Jurkat, Clone E6-1 (cell line): ENCODE results near the gene APBA1.
A peak's percentile ranks its signal among the peaks of the same experiment; 100 is the strongest.
"Not testable (repeated sequence)": the region's sequence is repeated elsewhere in the genome, so short reads cannot be mapped to it uniquely, and the experiment has no call there.

ENCODE experiments used
- DNase-seq: peaks from one replicate; pipeline ENCODE4 v3.0.0-alpha.2; 2011; ENCODE audit warnings: low read depth, low spot score
- H3K4me3 ChIP-seq: 2 replicates; pipeline ENCODE4 v1.5.1; 2011; ENCODE audit warnings: mild to moderate bottlenecking, low read length, control low read depth, moderate library complexity

APBA1 gene

GRCh38 chr9:69433392-69433791 lies 238.8 kb downstream of the APBA1 start:
- DNase-seq = no peak
- no peak overlapping the region for H3K4me3 ChIP-seq

GRCh38 chr9:69432623-69433022 lies 239.5 kb downstream of the APBA1 start:
- DNase-seq = no peak
- H3K4me3 ChIP-seq = no peak overlapping the region

- no peak overlapping the region for H3K4me3 ChIP-seq
- DNase-seq = no peak
These were observed 240.4 kb downstream of the APBA1 start for GRCh38 chr9:69431777-69432176.

- no peak for DNase-seq
These were observed 241.0 kb downstream of the APBA1 start for GRCh38 chr9:69431203-69431602.

GRCh38 chr9:69430206-69430605 lies 242.0 kb downstream of the APBA1 start:
- H3K4me3 ChIP-seq = no peak overlapping the region

More at GRCh38 chr9:69431203-69431602, 241.0 kb downstream of the APBA1 start:
- no peak overlapping the region for H3K4me3 ChIP-seq

GRCh38 chr9:69429281-69429680 lies 242.9 kb downstream of the APBA1 start:
- H3K4me3 ChIP-seq = no peak overlapping the region
- DNase-seq = no peak

More at GRCh38 chr9:69430206-69430605, 242.0 kb downstream of the APBA1 start:
- no peak for DNase-seq

- H3K4me3 ChIP-seq = no peak overlapping the region
- DNase-seq = no peak
These were observed 244.0 kb downstream of the APBA1 start for GRCh38 chr9:69428017-69428785.

GRCh38 chr9:69427286-69427685 lies 244.9 kb downstream of the APBA1 start:
- no peak overlapping the region for H3K4me3 ChIP-seq
- DNase-seq = no peak

- no peak for DNase-seq
- no peak overlapping the region for H3K4me3 ChIP-seq
These were observed 246.9 kb downstream of the APBA1 start for GRCh38 chr9:69425136-69425801.

- H3K4me3 ChIP-seq = no peak overlapping the region
- peak; percentile 44 for DNase-seq
These were observed 250.0 kb downstream of the APBA1 start for GRCh38 chr9:69421908-69422801.

- no peak for DNase-seq
These were observed 251.4 kb downstream of the APBA1 start for GRCh38 chr9:69420611-69421270.

GRCh38 chr9:69412741-69413150 lies 259.4 kb downstream of the APBA1 start:
- no peak overlapping the region for H3K4me3 ChIP-seq
- DNase-seq = no peak

More at GRCh38 chr9:69420611-69421270, 251.4 kb downstream of the APBA1 start:
- H3K4me3 ChIP-seq = no peak overlapping the region

- DNase-seq = no peak
- no peak overlapping the region for H3K4me3 ChIP-seq
These were observed 260.0 kb downstream of the APBA1 start for GRCh38 chr9:69411931-69412740.

GRCh38 chr9:69411246-69411645 lies 260.9 kb downstream of the APBA1 start:
- DNase-seq = no peak
- no peak overlapping the region for H3K4me3 ChIP-seq

GRCh38 chr9:69409936-69410335 lies 262.2 kb downstream of the APBA1 start:
- not testable (repeated sequence) for DNase-seq, H3K4me3 ChIP-seq

GRCh38 chr9:69400470-69400869 lies 271.7 kb downstream of the APBA1 start:
- H3K4me3 ChIP-seq = no peak overlapping the region
- DNase-seq = no peak

- H3K4me3 ChIP-seq = no peak overlapping the region
- DNase-seq = no peak
These were observed 274.6 kb downstream of the APBA1 start for GRCh38 chr9:69397384-69398214.
